ENCODE measurements around the gene PTPN3.
A peak's percentile ranks its signal among the peaks of the same experiment; 100 is the strongest.

The PTPN3 gene

DNA sequence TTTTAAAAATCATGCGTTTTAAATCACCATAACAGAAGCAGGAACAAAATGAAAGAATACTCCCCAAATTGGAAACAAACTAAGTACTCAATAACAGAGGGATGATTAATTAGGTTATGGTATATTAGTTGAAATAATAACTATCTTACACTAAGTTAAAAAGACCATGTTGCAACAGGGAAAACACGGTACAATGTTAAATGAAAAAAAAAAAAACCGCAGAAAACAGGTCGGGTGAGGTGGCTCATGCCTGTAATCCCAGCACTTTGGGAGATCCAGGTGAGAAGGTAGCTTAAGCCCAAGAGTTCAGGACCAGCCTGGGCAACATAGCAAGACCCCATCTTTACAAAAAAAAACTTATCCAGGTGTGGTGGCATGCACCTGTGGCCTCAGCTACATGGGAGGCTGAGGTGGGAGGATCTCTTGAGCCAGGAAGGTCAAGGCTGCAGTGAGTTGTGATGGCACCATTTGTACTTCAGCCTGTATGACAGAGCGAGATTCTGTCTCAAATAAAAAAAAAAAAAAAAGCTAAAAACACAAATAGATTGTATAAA, 2.4 kb upstream of the PTPN3 start:
- DNase-seq: no peak

DNA sequence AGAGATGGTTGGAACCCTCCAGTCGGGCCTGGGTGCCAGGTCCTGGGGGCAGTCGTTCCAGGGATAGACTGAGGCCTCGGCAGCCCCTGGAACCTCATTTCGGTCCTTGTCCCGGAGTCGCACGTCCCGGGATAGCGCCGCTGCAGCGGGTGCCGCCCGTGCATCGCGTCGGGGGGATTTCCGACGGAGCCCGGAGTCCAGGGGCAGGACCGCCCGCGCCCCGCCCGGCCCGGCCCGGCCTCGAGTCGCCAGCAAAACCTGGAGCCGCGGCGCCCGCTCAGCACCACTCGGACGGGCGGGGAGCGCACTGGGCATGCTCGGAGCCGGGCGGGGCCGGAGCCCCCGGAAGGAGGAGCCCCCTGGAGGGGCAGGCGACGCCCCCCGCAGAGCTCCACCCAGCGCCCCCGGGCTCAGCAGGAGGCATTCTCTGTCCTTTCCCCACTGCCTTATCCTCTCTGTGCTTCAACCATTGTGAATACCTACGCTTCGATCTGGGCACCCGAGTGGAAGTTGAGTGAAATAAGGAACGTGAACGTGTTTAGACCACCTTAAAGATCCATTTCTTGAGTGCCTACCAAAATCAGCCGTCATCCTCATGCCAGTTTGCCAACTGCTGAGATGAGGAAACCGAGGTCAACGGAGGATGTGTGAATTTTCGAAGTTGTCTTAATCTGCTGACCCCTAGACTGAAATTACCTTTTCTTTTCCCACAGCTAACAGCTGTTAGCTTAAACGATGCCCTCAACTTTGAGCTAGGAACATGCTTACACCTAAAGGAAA, 1.7 kb upstream of the PTPN3 start:
- DNase-seq: peak; percentile 26

DNA sequence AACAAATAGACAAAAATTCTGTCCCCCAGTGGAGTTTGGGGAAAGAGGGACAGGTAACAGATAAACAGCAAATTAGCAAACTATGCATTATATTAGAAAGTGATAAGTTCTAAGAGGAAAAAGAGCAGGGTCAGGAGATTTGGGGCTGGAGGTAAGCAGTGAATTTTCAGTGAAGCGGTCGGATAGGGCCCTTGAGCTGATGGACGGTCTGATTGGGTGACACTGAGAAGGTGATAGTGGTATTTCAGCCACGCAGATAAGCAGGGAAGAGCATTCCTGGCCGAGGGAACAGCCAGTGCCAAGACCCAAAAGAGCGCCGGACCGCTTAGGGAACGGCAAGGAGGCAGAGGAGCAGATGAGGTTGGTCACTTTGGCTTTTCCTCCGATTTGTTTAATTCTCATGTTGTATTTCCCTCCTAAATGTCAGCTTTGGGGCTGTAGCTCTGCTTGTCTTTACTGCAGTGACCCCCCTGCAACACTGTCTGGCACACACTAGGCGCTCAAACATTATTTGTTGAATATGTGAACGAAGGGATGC, 1.1 kb upstream of the PTPN3 start:
- DNase-seq: no peak

DNA sequence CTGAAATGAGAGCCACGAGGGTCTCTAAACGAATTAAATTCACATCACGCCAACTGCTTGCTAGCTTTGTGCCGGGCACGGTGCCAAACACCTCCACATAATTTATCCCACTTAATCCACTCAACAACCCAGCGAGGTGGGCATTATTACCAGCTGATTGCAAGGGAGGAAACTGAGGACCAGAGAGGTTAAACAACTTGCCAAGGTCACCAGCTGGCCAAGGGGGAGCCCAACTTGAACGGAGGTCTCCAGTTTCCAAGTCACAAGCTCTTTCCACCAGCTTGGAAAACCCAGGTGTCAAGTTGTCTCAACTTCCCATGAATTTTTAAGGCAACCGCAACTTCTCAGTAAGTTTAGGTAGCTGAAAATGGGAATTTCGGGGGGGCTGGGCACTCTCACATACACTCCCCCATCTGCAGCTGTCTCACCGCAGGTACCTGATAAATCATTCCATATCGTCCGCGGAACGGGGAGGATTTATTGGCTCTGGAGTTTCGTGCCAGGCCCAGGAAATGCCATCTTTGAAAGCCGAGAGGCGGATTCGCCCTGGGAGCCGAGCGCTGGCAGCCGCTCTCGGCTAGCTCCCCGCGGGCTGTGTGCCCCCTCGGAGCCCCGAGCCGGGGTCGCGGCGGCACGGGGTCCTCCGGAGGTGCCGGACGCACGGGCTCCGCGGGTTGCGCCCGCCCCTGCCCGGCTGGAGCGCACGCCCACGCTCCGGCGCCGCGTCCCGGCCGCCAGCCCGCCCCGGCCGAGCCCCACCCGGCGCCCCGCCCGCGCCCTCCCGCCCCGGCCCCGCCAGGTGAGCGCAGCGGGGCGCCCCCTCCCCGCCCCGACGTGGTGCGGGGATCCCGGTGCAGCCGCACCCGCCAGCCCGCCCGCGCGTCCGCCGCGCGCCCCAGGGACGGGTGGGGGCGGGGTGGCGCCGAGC, 617 bp downstream of the PTPN3 start:
- peak; percentile 34 for DNase-seq

DNA sequence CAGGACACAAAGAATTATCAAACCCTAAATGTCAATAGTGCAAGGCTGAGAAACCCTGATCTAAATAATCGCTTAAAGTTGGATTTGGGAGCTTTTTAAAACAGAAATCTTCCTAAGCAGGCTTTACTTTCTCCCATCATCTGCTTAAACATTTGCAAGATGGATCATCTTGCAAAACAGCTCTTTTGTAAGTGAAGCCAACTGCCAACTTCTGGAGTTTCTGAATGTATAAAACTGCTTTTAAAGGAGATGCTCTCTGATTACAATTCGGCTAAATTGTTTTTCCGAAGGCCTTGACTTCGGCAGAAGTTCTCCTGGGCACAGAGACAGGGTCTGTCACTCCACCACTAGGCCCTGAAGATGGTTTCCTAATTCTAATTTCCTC, 1.3 kb downstream of the PTPN3 start:
- DNase-seq: no peak

DNA sequence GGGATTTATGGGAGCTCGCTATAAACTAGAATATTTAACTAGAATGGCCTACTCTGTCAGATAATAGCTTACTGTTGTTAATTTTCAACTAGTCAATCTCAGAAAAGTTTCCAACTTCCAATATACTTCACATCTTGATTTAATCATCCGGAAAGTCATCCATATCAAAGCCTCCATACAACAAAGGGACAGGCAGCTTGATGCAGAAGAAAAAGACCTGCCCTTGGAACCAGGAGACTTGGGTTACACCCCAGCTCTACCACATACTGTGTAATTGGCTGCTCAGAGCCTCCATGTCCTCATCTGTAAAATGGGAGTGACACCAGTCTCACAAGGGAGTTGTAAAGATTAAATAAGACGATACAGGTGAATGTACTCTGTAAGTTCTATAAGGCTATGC, 1.9 kb downstream of the PTPN3 start:
- no peak for DNase-seq

DNA sequence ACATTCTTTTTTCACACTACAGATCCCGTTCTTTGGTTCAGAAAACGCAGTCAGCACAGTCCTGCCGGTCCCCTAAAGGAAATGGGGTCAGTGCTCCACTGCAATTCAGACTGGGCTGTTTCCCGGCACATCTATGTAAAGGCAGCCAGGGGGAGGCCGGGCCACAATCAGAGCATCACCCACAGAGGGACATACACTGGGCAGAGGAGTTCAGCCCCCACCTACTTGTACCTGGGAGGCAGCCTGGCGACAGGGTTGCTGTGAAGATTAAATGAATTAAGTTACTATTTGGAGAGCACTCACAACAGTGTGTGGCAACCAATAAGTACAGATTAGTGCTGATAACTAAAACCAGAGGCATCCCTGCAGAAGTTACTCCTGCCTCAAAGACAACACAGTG, 4.5 kb downstream of the PTPN3 start:
- DNase-seq: no peak

DNA sequence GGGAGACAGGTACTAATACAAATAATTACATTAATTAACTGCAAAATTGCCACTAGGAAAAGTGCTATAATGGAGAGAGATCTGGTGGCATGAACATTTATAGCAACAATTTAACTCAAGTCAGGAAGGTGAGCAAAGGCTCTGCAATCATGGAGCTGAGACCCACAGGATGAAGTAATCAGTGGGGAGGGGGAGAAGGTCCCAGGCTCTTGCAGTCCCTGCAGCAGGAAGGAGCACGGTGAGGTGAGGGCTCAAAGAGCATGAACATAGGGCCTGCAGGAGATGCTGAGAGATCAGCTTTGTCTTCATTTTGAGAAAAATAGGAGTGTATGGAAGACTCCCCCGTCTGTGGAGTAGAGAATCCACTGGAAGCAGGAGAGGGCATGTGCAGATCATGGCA, 6.5 kb downstream of the PTPN3 start:
- DNase-seq: no peak

DNA sequence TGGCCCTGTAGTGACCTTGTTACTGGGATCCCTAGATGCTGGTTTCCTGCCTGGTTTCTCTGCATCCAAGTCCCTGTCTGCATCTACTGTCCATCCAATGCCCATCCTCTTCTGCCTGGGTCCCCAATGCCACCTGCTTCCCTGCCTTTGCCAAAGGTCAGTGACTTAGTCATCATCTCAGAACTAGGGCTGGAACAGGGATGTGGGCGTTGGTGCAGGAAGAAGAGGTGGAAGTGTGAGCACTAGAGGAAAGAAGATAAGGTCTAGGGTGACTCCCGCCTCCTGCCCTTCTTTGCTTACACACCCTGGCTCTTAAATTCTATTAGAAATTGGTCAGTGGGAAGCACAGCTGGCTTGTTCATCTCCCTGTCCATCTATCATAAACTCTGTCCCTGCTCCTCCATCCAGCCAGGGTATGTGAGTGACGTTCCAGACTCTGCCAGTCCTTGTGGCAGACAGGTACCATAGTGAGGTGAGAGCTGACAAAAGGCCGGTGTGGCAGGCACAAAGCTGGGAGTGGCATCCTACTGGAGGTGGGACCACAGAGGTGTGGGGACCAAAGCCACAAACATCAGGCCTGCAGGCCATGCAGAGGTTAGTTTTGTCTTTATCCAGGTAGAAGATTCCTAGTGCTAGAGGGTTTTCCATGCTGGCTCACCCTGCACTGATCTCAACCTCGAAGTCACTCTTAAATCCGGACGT, 9.2 kb downstream of the PTPN3 start:
- no peak for DNase-seq

DNA sequence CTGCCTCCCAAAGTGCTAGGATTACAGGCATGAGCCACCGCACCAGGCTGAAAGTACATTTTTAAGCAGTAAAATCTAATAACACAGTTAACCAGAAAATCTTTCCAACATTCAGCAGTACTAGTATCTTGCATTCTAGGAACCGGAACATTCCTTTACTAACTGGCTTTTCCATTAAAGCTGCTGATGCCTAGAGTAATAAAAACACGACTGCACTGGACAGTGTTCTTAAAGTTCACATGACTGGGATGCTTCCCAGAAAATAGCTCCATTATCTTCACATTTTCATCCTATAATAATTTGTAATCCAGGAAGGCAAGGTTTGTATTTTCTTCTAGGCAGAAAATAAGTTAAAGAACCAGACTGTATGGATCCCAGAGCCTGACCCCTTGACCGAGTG, 9.8 kb downstream of the PTPN3 start:
- no peak for DNase-seq

DNA sequence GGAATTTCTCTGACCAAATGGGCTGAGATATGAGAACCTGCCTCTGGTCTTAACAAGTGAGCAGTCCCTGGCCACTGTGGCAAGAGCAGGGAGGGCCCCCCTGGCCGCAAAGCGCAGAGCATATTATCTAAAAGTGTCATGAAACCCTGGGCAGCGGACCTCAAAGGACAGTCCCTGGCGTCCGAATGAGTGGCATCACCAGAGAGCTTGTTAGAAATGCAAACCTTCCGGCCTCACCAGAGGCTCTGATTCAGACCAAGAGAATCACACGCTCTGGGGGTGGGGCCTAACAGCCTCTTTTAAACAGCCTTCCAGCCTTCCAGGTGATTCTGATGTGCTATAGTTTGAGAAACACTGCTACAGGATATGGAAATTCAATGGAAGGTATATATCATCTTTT, 10.9 kb downstream of the PTPN3 start:
- DNase-seq: peak; percentile 21

DNA sequence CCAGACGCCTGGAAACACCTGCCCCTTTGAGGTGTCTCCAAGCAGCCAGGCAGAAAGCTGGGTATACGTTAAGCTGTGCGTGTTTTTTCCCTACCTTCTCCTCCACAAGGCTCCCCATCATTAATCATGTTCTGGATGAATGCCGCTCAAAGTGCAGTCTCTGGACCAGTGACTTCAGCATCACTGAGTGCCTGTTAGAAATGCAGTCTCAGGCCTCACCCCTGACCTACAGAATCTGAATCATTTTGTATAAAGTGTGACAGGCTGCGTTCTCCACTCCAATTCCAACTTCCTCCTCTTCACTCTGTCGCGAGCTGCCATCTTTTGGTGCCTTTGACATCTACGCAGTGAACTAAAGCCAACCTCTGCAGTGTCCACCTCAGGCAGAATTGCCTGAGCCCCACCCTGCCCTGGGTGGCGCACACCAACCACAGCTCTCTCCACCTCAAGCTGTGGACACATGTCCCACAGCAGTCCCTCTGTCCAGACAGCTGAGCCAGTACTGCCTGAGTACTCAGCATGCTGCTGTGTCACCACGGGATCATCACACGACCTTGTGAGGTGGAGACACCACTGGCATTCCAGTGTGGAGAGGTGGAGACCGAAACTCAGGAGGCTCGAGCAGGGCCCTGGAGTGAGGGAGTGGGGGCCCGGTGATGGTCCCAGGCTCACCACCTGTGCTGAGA, 14.2 kb downstream of the PTPN3 start:
- peak; percentile 64 for DNase-seq

DNA sequence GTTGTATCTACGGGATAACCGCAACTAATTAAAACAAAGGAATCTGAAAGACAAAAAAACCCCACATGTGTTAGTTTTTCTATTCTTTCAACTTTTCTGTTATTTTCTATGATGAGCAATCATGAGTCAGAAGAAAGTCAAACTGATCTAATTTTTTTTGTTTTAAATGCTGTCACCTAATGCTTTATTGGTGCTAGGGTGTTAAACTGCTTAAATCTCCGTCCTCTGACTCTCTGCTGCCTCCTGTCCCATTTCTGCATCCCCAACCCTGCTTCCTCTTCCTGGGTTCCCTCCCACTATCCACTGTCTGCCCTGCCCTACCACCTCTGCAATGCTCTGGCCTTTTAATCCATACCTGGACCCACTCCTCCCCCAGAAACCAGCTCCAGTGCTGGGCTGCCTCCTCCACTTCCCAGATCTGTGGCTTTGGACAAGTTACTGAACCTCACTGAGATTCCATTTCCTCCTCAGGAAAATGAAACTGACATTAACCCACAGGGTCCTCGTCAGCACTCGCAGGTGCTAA, 15.7 kb downstream of the PTPN3 start:
- peak; percentile 31 for DNase-seq

DNA sequence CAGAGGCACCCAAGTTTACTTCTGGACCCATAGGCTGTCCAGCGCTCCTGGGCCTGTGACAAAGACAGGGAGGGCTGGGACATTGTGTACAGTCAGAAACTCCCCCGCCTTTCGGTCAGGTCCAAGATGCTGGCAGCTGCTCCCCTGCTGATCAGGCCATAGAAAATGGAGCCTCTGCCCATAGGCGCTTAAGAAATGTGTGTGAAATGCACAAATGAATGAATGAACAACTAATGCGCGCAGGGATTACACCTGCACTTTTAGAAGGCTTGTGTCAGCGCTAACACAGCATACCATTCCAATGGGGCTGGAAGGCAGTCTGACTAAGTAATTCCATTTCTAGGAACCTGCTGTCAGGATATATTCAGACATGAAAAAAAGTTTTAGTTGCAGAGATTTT, 16.3 kb downstream of the PTPN3 start:
- no peak for DNase-seq

DNA sequence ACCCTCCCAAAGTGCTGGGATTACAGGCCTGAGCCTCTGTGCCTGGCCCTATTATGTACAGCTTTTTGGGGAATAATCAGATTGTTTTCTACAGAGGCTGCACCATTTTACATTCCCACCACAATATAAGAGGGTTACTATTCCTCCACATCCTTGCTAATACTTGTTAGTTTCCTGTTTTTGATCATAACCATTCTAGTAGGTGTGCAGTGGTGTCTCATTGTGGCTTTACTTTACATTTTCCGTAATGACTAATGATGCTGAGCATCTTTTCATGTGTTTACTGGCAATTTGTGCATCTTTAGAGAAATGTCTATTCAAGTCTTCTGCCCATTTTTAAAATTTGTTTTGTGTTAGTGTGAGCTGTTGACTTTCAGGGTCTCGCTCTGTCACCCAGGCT, 18.3 kb downstream of the PTPN3 start:
- DNase-seq: no peak

DNA sequence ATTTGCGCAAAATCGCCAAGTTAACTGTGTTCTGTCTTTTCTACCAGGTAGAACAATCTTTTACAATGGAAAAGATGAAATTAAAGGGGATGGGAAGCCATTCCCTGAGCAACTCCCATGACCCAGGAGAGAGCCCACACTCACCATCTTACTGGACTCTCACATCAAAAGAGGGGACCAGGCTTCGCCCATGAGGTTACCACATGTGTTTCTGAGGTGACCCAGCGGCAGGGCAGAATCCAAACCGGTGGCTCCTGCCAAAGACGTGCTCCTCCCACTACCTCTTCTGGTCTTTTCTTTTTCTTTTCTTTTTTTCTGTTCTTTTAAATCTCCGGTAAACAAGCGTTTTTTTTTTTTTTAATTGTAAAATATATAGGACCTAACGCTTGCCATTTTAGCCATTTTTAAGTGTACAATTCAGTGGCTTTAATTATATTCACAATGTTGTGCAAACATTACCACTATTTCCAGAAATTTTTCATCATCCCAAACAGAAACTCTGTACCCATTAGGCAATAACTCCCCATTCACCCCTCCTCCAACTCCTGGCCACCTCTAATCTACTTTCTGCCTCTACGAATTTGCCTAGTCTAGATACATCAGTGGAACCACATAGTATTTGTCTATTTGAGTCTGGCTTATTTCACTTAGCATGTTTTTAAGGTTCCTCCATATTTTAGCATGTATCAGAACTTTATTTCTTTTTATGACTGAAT, 19.3 kb downstream of the PTPN3 start:
- no peak for DNase-seq

DNA sequence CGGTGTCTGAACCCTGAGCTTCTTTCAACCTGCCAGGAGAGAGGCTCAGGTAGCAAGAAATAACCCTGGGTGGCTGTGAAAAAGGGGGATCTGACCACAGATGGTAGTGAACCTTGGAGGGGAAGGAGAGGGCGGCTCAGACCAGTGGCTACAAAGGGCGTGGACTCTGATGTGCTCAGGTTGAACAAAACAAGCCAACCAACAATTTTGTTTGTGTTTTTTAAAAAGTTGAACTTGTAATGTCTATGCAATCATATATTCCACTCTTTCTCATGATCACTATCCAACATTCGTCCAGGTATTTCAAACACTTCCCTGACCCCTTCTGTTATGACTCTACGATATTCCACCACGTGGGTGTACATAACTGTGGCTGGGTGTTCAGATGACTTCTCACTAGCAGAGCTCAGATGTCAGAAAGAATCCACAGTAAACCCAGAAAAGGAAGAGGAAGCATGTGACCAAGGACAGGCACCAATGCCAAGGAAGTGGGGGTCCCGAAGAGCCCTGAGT, 20.0 kb downstream of the PTPN3 start:
- DNase-seq: no peak

DNA sequence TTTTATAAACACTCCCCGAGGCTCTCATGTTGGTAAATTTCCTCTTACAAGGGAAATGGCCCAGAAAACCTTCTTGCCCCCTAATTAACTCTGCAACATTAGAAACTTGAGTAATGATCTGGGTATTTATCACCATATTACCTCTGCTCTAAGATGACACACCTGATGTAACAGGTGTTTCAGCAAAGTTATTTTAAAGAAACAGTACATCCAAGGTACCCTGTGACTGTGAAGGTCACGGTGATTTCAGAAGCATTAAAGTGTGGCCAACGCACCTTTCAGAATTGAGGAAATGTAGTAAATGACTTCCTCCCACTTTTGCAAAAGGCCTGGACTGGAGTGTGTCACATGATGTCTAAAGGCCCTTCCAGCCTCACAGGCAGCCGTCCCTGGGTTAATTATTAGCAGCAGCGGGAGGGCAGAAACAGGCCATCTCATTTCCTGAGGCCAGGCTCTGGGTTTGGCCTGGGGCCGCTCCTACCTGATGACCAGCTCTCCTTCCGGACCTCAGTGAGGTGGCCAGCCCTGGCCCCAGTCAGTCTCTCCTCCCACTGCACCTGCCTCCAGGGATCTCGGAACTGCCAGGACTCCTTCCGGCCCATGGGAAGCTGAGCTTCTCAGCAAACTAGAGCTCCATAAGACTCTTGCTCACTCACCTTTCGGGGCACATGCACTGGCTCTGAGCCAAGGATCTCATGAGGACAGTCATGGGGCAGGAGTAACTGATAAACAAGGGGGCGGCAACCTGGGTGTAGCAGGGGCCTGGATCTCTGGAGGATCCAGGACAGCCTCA, 20.7 kb downstream of the PTPN3 start:
- peak; percentile 92 for DNase-seq

DNA sequence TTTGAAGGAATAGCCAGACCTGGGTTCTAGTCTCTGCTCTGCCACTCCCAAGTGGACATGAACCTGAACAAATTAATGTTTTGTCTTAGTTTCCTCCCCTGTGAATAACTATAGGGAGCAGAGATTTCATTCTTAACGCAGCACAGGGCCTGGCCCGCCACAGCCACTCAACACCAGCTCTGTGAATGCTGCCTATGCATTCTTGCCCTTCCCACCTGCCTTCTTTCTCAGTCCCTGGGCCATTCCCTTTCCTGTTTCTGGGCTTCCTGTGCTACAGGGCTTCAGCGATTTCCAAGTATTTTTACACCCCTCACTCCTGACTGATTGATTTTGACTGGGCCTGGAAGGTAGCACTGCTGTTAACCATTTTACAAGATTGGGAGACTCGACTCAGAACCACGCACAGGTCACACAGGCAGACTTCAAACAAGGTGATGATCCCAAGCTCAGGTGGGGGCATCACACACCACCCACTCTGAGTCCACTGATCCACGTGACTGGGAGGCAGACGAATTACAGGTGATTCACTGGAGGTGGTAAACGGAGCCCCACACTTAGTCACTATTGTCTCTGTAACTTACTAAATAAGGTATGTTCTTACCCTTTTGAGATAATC, 21.4 kb downstream of the PTPN3 start:
- no peak for DNase-seq

DNA sequence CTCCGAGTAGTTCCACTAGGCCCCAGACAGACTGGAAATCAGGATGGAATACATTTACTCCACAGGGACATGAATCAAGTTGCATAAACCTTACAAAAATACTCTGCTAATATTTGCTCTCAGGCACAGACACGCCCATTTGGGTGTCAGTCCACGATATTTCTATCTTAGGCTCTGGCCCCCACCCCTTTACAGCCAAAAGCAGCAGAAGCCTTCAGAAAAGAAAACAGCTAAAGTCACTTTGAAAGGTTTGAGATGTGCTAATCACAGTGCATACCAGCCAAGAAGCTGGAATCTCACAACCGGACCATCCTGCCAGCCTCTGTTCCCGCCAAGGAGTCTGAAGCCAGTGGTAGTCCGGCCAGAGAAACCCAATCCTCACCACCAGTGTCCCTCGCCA, 22.6 kb downstream of the PTPN3 start:
- DNase-seq: no peak

Data from kidney glomerular epithelial cell (primary cell).